ENCODE data around the gene SEPTIN12.

GRCh38 chr16:4736546-4736945, 51.6 kb downstream of the SEPTIN12 start:
- TF ChIP-seq CTCF (conservative IDR thresholded peaks at IDR 0.05; ENCODE audit: low read depth, low read length), result no peak
- TF ChIP-seq EZH2 (IDR thresholded peaks at IDR 0.05; ENCODE audit: borderline replicate concordance, low read depth, low read length, poor library complexity, severe bottlenecking), result no peak

All from A673 (cell line).